ENCODE data around the gene ISM1. TPM values are rescaled to one million over a fixed set of nuclear protein-coding genes. Genes with fewer than 3 reads are reported as not detected.

ISM1 gene
- total and polyA plus RNA-seq, 2 of the 13 experiments (the other 11 are each of a cell fraction or from before 2014, with no cell fraction given) = 0.40 to 1.4 TPM

GRCh38 chr20:13322621-13323020 lies 101.5 kb downstream of the ISM1 start (continued):
- TF ChIP-seq NR2F6 (IDR thresholded peaks at IDR 0.05) = 0 out of 2 replicates have a peak, but pooled peaks have one; percentile 37
- TF ChIP-seq NR2F6 (CRISPR knock-in tag; IDR thresholded peaks at IDR 0.05) = peak; percentile 31; the same call in 1 of the 2 replicates
- no peak for TF ChIP-seq ATF5 (CRISPR knock-in tag; IDR thresholded peaks at IDR 0.05; ENCODE audit: low read depth)
- TF ChIP-seq ZNF558 (CRISPR knock-in tag; IDR thresholded peaks at IDR 0.05; ENCODE audit: borderline replicate concordance) = no peak
- TF ChIP-seq BRD4 (CRISPR knock-in tag; IDR thresholded peaks at IDR 0.05) = no peak
- TF ChIP-seq ZBTB49 (CRISPR knock-in tag; IDR thresholded peaks at IDR 0.05; ENCODE audit: borderline replicate concordance) = no peak
- peak; percentile 47; the same call in 1 of the 2 replicates for TF ChIP-seq ZNF281 (CRISPR knock-in tag; IDR thresholded peaks at IDR 0.05; ENCODE audit: borderline replicate concordance)
- no peak for TF ChIP-seq RNF219 (CRISPR knock-in tag; IDR thresholded peaks at IDR 0.05)
- no peak for TF ChIP-seq MEIS2 (CRISPR knock-in tag; IDR thresholded peaks at IDR 0.05)
- no peak for TF ChIP-seq ZSCAN31 (CRISPR knock-in tag; IDR thresholded peaks at IDR 0.05; ENCODE audit: low read depth)
- no peak for TF ChIP-seq ZHX2 (IDR thresholded peaks at IDR 0.05; ENCODE audit: low read depth)
- no peak for TF ChIP-seq ZHX2 (CRISPR knock-in tag; IDR thresholded peaks at IDR 0.05; ENCODE audit: borderline replicate concordance)
- peak; percentile 52; the same call in 1 of the 2 replicates for TF ChIP-seq TBX3 (IDR thresholded peaks at IDR 0.05; ENCODE audit: borderline replicate concordance)
- no peak for TF ChIP-seq ARHGAP35 (CRISPR knock-in tag; IDR thresholded peaks at IDR 0.05; ENCODE audit: borderline replicate concordance)
- TF ChIP-seq SP5 (CRISPR knock-in tag; IDR thresholded peaks at IDR 0.05; ENCODE audit: borderline replicate concordance, low read depth) = no peak

Data from HepG2 (cell line).